CD4-positive, alpha-beta T cell (primary cell): ENCODE measurements around the gene RIPOR3. TPM values are rescaled to one million over a fixed set of nuclear protein-coding genes. Genes with fewer than 3 reads are reported as not detected.
A peak's percentile ranks its signal among the peaks of the same experiment; 100 is the strongest.

Experiments
- ATAC-seq: fragments of 200-7000 bp; cut with Tn5 transposase; one replicate; pipeline ENCODE4 v1.10.0; 2022; ENCODE audit warnings: mild to moderate bottlenecking; ENCODE audit not compliant: poor library complexity
- CTCF ChIA-PET: fragments of 350-600 bp; sonication (Branson Sonifier 250); formaldehyde crosslinking; loops from one replicate; lab custom pipeline; 2021; ENCODE audit warnings: antibody characterized with exemption, inconsistent platforms; lab: Charles Lee
- POLR2A ChIA-PET: fragments of 350-600 bp; sonication (Branson Sonifier 250); formaldehyde crosslinking; loops from one replicate; lab custom pipeline; 2021; ENCODE audit warnings: antibody characterized with exemption, inconsistent platforms; lab: Charles Lee
- DNase-seq, 14 experiments: peaks; one replicate each; pipeline ENCODE4 v3.0.0-alpha.2; 2013 to 2020; ENCODE audit warnings: mixed read lengths in 2 of 14
- H3K27ac ChIP-seq, 2 donors: one replicate each; pipeline versions ENCODE4 v1.5.1 to v1.7.0; 2013; ENCODE audit warnings: low read length in 2 of 2, low read depth in 1 of 2, mild to moderate bottlenecking in 1 of 2
- H3K27me3 ChIP-seq, 2 experiments: 1 replicate in 1 of 2; 2 replicates in 1 of 2; pipeline versions ENCODE4 v1.6.1 to v1.7.0; 2013; ENCODE audit warnings: low read length in 2 of 2, control low read depth in 1 of 2, mild to moderate bottlenecking in 1 of 2, moderate library complexity in 1 of 2; ENCODE audit not compliant: insufficient read depth in 2 of 2, control insufficient read depth in 1 of 2
- H3K36me3 ChIP-seq: one replicate; pipeline ENCODE4 v1.6.1; 2013; ENCODE audit warnings: low read length, control low read depth; ENCODE audit not compliant: insufficient read depth
- H3K4me1 ChIP-seq: one replicate; pipeline ENCODE4 v1.6.1; 2013; ENCODE audit warnings: low read length, control low read depth; ENCODE audit not compliant: insufficient read depth
- H3K4me3 ChIP-seq: one replicate; pipeline ENCODE4 v1.5.1; 2013; ENCODE audit warnings: mild to moderate bottlenecking, low read length, moderate library complexity
- H3K9me3 ChIP-seq, 2 experiments: 1 replicate in 1 of 2; 2 replicates in 1 of 2; pipeline versions ENCODE4 v1.6.1 to v1.7.0; 2013; ENCODE audit warnings: low read length in 2 of 2, mild to moderate bottlenecking in 2 of 2, control low read depth in 1 of 2, moderate library complexity in 1 of 2; ENCODE audit not compliant: control insufficient read depth in 1 of 2, insufficient read depth in 1 of 2
- H3K27ac Mint-ChIP-seq: one replicate; pipeline ENCODE4 v1.8.0; 2020; ENCODE audit warnings: mixed read lengths
- H3K27me3 Mint-ChIP-seq: one replicate; pipeline ENCODE4 v1.8.0; 2021; ENCODE audit warnings: mixed read lengths
- H3K36me3 Mint-ChIP-seq: one replicate; pipeline ENCODE4 v1.8.0; 2021; ENCODE audit warnings: low read depth, mixed read lengths
- H3K4me1 Mint-ChIP-seq: one replicate; pipeline ENCODE4 v1.8.0; 2021; ENCODE audit warnings: low read depth, mixed read lengths
- H3K4me3 Mint-ChIP-seq: one replicate; pipeline ENCODE4 v1.8.0; 2020; ENCODE audit warnings: mild to moderate bottlenecking, mixed read lengths
- H3K9me3 Mint-ChIP-seq: one replicate; pipeline ENCODE4 v1.8.0; 2020; ENCODE audit warnings: mixed read lengths
- CTCF ChIP-seq: fragments of 200-600 bp; IDR thresholded peaks from one replicate; pipeline ENCODE4 v1.8.0; 2022; ENCODE audit warnings: antibody characterized with exemption, mild to moderate bottlenecking
- intact Hi-C, 2 experiments: fragments of 100-400 bp; cut with DNase I in 1 of 2; cut with micrococcal nuclease in 1 of 2; formaldehyde crosslinking; loops; one replicate each; pipeline versions ENCODE4 v1.15.1 to v1.9.0; 2023 to 2025; cut with DNase I, micrococcal nuclease
- total RNA-seq, 174 experiments: library from RNA in 2 of 174; stranded (reverse) in 2 of 174; gene quantifications; one replicate each; pipeline ENCODE4 v1.2.3 and lab custom pipeline; 2021 to 2026

Gene RIPOR3
- total RNA-seq, 2 experiments from 2014 or later, result not detected

GRCh38 chr20:50734730-50735679 lies 43.7 kb upstream of the RIPOR3 start:
- H3K4me1 ChIP-seq, result peaks cover 16% of the 10 kb centered on the region
- no peak overlapping the region for H3K27ac ChIP-seq
- DNase-seq (no peak), ATAC-seq (no peak)
- H3K9me3 ChIP-seq, result no peaks in the 10 kb centered on the region
- Mint-ChIP-seq H3K36me3 (peaks cover 47% of the 10 kb centered on the region), H3K27ac (no peak overlapping the region), H3K4me1 (peaks cover 53% of the 10 kb centered on the region), H3K9me3 (no peaks in the 10 kb centered on the region), H3K27me3 (no peaks in the 10 kb centered on the region), H3K4me3 (no peak overlapping the region)
- no peak overlapping the region for H3K4me3 ChIP-seq
- intact Hi-C loops, result loop anchor here (5.0 to 10.0 kb wide), 8 partner anchors 57 to 1518 kb away; partner anchors contain the start of genes B4GALT5 (in 1 of the 2), DDX27 (in 1 of the 2), DPM1 (in 1 of the 2) and MOCS3 (in 1 of the 2)
- no peaks in the 10 kb centered on the region for H3K27me3 ChIP-seq
- peaks cover 6% of the 10 kb centered on the region for H3K36me3 ChIP-seq
- ChIA-PET POLR2A (no interaction called here), CTCF (interaction anchor here (4.7 kb wide), 1 partner anchor 15 kb away, joined by 22 read pairs; no protein-coding TSS in a partner anchor)
- TF ChIP-seq CTCF, result no peak

- Mint-ChIP-seq H3K36me3 (peaks cover 44% of the 10 kb centered on the region), H3K4me1 (peaks cover 48% of the 10 kb centered on the region), H3K4me3 (peak overlapping the region; percentile 60), H3K27me3 (no peaks in the 10 kb centered on the region), H3K9me3 (no peaks in the 10 kb centered on the region), H3K27ac (peak overlapping the region; percentile 9)
- TF ChIP-seq CTCF, result no peak
- intact Hi-C loops, result loop anchor here (2.0 to 10.0 kb wide), 9 partner anchors 59 to 1516 kb away; partner anchors contain the start of genes B4GALT5 (in 1 of the 2), DDX27 (in 1 of the 2), DPM1 (in 1 of the 2) and MOCS3 (in 1 of the 2)
- Histone ChIP-seq H3K36me3 (peaks cover 6% of the 10 kb centered on the region), H3K27ac (no peak overlapping the region), H3K4me1 (peaks cover 16% of the 10 kb centered on the region), H3K9me3 (no peaks in the 10 kb centered on the region), H3K4me3 (no peak overlapping the region), H3K27me3 (no peaks in the 10 kb centered on the region)
- CTCF ChIA-PET, result interaction anchor here (1.6 to 4.7 kb wide), 2 partner anchors 16 to 196 kb away, joined by 10 to 22 read pairs; no protein-coding TSS in a partner anchor
- DNase-seq, result no peak
- ATAC-seq, result no peak
- POLR2A ChIA-PET, result no interaction called here
Measured at GRCh38 chr20:50733644-50734349, 42.5 kb upstream of the RIPOR3 start.
